Omental fat pad (tissue), 4 donors: ENCODE measurements around the gene MC3R. TPM values are rescaled to one million over a fixed set of nuclear protein-coding genes. Genes with fewer than 3 reads are reported as not detected.

Experiments used
- ATAC-seq: fragments of 150-250 bp; one replicate; pipeline ENCODE4 v1.9.1; 2016; ENCODE audit warnings: mild to moderate bottlenecking, moderate library complexity; ENCODE audit not compliant: low FRiP score
- DNase-seq: peaks from one replicate; pipeline ENCODE4 v3.0.0-alpha.2; 2019; ENCODE audit warnings: low spot score
- total RNA-seq, 4 donors: library from RNA; depleted of rRNA; stranded (reverse); fragments of >200 nt; gene quantifications; one replicate each; pipeline ENCODE4 v1.1.0, GENCODE V29; 2016
- TF ChIP-seq, protein P1 (sequence below), 3 donors: fragments of 450-650 bp; IDR thresholded peaks; one replicate each; pipeline ENCODE4 v1.5.1; 2016 to 2017; ENCODE audit warnings: antibody characterized with exemption in 3 of 3, mild to moderate bottlenecking in 3 of 3, moderate library complexity in 2 of 3

Gene MC3R
- not detected for total RNA-seq

DNA sequence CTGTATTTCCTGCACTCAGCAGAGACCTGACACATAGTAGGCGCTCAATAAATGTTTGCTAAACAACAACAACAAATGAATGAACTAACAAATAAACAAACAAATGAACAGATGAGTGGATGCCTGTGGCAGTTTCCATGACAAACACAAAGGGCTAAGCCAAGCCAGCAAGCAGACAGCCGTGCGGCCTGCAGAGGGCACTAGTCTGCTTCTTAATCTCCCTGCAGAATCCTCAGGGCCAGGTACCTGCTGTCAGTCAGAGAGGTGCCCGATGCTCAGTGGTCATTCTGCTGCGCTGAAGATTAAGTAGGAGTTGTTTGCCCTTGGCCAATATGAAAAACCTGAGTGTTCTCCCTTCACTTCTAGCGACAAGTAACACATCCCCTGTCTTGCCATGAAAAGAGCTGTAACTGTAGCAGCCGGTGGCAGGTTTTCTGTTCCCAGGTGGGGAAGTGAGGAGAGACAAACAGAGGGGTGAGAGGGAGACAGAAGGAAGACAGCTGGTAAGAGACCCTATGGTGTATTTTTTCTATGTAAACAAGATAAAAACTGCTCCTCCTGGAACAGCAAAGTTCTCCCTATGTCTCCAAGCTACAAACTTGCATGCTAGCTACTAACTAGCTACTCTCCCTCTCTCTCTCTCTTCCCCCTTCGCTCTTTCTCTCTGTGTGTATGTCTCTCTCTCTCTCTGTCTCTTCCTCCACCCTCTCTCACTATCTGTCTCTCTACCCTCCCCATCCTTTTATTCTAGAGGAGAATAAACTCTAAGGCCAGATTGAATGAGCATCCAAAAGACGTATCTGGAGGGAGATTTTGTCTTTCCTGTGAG is at the start of gene MC3R:
Gene MC3R (plus strand): TSS at position 779 of the 829 bp plus-strand sequence. CDS start 112 bp downstream, outside the sequence.
- ATAC-seq (no peak), DNase-seq (no peak)
- TF ChIP-seq, protein P1, sequence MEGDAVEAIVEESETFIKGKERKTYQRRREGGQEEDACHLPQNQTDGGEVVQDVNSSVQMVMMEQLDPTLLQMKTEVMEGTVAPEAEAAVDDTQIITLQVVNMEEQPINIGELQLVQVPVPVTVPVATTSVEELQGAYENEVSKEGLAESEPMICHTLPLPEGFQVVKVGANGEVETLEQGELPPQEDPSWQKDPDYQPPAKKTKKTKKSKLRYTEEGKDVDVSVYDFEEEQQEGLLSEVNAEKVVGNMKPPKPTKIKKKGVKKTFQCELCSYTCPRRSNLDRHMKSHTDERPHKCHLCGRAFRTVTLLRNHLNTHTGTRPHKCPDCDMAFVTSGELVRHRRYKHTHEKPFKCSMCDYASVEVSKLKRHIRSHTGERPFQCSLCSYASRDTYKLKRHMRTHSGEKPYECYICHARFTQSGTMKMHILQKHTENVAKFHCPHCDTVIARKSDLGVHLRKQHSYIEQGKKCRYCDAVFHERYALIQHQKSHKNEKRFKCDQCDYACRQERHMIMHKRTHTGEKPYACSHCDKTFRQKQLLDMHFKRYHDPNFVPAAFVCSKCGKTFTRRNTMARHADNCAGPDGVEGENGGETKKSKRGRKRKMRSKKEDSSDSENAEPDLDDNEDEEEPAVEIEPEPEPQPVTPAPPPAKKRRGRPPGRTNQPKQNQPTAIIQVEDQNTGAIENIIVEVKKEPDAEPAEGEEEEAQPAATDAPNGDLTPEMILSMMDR (IDR thresholded peaks at IDR 0.05) = no peak

DNA sequence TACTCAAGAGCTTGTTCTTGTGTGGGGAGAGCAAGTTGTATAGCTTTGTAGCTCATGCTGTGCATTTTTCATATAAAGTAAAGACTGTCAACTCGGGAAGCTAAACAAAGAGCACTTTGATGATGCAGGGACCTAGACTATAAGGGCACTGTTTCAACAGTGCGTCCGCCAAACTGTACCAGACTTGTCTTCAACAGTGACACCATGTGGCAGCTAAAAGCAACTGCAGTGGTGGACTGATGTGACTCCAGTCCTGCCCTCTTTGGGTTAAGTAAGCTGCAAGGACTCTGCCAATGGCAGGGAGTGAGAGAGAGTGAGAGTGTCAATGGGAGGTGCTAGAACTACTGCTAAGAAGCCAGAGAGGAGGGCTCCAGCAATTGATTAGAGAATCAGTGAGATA is 48.1 kb upstream of the MC3R start:
- TF ChIP-seq, protein P1 (IDR thresholded peaks at IDR 0.05) = no peak
- DNase-seq = no peak
- no peak for ATAC-seq

DNA sequence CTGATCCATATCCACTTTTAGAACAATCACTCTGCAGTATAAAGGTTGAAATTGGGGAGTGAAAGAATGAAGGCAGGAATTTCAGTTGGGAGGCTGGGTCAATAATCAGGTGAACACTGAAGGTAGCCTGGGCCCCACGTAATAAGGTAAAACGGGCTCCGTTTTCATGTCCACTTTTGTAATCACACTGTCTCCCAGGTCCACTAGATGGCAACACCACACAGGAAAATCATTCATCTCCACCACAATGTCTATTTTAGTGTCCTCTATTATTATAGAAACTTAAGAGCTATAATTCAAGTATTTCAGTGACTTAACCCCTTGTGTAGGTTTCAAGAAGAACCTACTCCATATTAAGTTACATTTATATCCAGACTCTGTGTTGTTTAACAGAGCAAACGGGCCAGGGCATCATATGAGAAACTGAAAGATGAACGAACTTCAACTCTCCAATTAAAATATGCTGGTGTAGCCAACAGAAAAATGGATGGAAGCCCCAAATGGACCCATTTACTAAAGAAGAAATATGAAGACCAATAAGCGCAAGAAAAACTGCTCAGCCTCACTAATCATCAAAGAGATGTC is 45.9 kb upstream of the MC3R start:
- DNase-seq (no peak), ATAC-seq (no peak)
- TF ChIP-seq, protein P1 (IDR thresholded peaks at IDR 0.05) = no peak

DNA sequence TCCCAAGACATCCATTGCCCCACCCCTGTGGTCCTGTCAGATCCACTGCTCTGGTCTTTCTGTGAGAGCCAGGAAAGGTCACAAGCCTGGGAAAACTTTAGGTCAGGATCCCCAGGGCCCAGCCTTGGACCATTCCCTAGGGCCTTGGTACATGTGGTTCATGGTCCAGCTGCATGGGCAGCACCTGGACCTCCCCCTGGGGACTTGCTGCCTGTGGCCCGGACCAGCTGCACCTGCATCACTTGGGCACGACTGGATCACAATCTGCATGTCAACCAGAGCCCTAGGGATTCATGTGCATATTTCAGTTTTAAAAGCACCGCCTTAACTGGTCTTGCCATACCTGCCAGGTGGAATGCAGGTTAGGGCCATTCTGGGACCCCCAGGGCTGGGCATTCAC is 44.3 kb upstream of the MC3R start:
- no peak for DNase-seq
- TF ChIP-seq, protein P1 (IDR thresholded peaks at IDR 0.05) = no peak
- ATAC-seq = no peak

DNA sequence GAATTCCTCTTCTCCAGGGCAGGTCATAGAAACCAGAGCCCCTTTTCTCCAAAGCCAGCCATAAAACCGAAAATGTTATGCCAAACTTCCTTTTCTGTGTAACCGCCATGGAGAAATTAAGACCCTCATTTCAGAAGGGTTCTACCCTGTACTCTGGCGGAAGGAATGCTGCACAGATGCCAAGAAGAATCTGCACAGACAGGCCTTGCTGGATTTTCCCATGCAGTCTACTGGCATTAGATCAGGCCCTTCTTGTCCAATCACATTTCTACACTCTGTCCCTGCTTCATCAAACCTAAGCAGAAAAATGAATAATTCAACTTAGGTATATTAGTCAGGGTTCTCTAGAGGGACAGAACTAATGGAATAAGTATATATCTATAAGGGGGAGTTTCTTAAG is 43.2 kb upstream of the MC3R start:
- DNase-seq (no peak), ATAC-seq (no peak)
- TF ChIP-seq, protein P1 (IDR thresholded peaks at IDR 0.05) = no peak

DNA sequence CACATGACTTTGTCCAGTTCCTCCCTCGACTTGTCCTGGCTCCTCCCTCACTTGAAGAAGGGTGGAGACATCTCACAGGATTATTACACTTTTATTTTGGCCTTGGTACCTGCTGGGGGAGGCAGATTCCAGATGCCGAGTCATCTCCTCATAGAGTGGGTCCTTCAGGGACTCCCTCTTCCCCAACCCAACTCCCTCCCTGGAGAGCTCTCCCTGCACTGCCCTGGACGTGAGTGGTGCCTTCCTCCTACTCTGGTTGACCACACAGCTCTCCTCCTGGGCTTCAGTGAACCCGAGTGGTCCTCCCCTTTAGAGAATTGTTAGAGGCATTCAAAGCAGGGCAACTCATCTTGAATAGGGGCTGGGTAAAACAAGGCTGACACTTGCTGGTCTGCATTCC is 40.9 kb upstream of the MC3R start:
- DNase-seq (no peak), ATAC-seq (no peak)
- TF ChIP-seq, protein P1 (IDR thresholded peaks at IDR 0.05) = no peak

DNA sequence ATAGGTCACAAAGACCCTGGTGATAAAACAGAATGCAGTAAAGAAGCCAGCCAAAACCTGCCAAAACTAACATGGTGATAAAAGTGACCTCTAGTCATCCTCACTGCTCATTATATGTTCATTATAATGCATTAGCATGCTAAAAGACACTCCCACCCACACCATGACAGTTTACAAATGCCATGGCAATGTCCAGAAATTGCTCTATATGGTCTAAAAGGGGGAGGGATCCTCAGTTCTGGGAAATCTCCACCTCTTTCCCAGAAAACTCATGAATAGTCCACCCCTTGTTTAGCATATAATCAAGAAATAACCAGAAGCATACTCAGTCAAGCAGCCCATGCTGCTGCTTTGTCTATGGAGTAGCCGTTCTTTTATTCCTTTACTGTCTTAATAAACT is 40.4 kb upstream of the MC3R start:
- TF ChIP-seq, protein P1 (IDR thresholded peaks at IDR 0.05) = no peak
- no peak for DNase-seq
- ATAC-seq = no peak
